Measurements from ENCODE around the gene CCIN.
"Not testable (repeated sequence)": the region's sequence is repeated elsewhere in the genome, so short reads cannot be mapped to it uniquely, and the experiment has no call there.

Gene CCIN

DNA sequence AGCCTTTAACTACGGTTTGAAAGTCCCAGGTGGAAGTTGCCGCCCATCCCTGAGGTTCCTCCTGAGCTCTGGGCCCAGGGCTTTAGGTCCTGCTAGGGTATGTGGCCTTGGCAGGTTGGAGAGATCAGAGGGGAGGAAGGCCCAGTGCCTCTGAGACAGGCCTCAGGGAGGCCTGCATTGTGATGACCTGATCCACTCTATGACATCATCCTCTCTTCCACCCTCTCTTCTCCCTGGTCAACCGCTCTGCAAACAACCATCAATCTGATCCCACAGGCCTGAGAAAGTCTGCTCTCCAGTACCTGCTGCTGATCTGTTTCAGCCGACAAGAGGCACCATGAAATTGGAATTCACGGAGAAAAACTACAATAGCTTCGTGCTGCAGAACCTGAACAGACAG, at the start of gene CCIN:
CCIN (plus strand) TSS at position 223 of the 400 bp plus-strand sequence; CDS start at position 338, 115 bp downstream.
- no peak for DNase-seq (ENCODE audit: low read depth in 2 of 2)

DNA sequence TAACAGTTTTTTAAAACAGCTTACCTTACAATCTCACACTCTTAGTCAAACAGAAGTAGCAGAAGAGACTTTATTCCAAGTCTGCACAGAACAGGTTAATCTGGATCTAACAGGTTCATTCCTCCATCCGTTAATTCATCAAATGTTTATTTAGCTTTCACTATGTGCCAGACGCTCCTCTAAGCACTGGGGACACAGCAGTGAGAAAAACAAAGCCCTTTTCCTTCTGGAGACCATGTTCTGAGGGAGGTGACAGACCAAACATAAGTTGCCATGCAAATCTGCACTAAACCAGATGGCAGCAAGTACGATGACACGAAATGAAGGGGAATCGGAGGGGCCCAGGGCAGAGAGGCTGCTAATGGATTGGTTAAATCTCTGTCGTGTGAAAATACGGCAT, 49.7 kb upstream of the CCIN start:
- DNase-seq (ENCODE audit: low read depth in 2 of 2), result no peak

DNA sequence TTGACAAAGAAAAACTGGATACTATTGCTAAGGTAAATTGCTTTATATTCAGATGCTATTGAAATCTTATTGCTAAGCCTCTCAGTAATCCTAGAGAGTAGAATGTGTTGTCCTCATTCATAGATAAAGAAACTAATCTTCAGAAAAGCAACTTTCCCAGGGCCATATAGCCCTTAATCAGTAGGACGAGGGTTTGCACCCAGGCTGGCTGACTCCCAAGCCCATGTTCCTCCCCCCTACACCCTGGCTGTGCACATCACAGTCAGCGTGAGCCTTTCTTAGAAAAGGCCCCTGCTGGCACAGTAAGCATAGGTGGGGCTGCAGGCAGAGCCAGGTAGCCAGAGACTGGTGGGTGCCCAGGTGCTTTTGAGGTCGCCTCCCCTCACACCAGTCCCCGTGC, 48.5 kb upstream of the CCIN start:
- DNase-seq (ENCODE audit: low read depth in 2 of 2), result no peak

DNA sequence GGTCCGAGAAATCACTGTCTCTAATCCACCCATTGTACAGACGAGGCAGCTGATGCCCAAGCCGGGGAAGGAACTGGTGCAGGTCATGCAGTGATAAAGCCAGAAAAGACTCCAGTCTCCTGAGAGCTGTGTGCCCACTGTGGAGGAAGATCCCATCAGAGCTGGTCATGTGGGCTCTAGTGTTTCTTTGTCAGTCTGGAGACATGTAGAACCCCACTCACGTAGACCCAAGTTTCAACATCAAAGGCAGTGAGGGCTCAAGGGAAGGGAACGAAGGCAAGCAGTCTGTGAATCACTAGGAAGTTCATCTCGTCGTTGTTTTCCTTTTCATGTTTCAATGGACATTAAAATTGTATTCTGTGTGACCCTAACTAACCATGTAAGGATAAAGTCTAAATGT, 47.2 kb upstream of the CCIN start:
- DNase-seq (ENCODE audit: low read depth in 2 of 2), result no peak

DNA sequence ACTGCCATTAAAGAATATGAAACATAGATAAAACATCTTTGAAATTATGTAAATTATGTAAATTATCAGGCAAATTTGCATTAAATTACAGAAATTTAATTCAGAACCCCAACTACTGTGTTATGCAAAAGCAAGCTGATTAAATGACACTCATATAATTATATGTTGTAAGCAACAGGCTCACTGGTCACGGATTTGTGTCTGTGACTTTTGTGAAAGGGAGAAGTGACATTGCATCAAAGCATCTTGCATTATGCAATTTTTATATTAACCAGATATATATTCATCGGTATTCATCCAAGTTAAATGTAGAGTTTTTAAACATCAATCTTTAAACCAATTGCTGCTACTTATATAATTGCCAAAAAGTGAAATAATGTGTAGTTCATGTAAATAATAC, 45.7 kb upstream of the CCIN start:
- no peak for DNase-seq (ENCODE audit: low read depth in 2 of 2)

DNA sequence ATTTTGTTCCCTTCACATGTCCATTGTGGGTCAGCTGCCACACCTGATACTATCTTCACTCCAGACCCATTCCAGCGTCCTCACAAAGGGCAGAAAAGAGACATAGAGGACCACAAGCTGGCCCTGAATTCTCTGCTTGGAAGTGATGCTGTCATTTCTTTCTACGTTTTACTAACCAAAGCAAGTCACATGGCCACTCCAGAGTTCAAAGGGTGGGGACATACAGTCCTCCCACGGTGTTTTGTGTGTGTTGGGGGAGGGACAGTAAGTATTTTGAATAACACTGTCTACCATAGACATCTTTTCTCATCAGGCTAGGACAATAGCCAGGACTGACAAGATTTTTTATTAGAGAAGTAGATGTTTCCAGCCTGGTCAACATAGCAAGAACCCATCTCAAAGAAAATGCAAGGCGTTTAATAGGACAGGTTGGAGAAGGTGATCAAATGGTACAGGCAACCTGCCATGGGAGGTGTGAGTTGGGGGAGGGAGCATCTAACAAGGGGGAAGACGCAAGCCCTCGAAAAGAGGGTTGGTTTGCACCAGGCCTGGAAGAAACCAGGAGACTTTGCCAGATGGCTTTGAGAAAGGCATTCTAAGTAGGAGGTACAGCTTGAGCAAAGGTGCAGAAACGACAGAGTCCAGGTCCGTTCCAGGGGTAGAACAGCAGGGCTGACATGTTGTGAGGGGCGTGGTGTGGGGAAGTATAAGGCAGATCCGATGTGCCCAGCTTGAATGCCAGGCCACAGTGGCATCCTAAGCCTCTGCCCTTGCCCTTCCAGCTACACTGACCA, 43.9 kb upstream of the CCIN start:
- DNase-seq (ENCODE audit: low read depth in 2 of 2), result no peak

DNA sequence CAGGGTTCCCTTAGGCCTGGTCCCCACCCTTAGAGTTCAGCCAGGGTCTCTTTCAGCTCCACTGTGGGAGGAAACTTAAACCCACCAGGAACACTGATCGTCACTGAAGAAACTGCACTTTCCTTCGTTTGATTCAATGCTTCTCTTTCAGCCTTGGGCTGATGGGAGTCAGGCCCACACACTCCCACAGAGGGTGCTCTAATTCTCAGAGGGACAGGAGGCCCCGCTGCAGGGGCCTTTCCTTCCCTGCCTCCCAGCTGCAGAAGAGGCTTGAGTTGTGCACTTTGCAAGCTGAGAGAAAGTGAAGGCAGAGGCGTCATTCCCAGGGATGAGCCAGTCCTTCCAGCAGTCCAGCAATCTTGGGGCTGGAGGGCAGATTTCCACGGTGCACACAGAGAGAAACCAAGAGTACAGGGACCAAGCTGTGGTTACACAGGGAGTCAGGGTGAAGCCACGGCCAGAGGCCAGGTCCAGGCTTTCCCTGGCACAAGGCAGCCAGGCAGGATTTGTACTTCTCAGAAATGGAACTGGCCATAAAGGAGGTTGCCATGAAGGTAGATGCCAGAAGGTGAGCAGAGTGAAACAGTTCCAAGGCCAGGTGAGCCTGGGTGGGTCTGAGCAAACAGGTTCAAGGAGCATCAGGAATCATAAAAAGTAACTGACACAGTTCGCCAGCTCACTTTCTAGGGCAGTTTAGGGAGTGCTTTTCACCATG, 43.0 kb upstream of the CCIN start:
- DNase-seq (ENCODE audit: low read depth in 2 of 2), result no peak

DNA sequence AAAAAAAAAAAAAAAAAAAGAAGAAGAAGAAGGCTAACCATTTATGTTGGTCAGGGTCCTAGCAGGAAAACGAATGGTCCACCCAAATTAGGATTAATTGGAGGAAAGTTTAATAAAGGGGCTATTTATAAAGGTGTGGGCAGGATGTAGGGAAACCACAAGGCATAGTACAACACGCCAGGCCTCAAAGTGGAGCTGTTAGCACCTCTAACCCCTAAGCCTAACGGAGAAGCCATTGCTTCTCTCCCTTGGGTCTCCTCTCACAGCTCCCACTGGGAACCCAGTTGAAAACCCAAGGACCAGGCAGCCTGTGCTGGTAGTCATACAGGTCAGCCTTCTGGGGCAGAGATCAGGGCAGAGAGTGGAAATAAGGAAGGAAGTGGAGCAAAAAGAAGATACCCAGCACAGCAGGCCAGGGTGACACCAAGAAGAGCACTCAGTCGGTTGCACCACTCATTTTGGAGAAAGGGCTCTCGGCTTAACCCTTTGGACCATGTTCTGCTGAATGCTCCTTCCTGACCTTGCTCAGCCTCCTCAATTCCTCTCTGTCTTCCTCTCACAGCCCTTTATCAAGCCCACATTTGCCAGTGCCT, 41.4 kb upstream of the CCIN start:
- no peak for DNase-seq (ENCODE audit: low read depth in 2 of 2)

DNA sequence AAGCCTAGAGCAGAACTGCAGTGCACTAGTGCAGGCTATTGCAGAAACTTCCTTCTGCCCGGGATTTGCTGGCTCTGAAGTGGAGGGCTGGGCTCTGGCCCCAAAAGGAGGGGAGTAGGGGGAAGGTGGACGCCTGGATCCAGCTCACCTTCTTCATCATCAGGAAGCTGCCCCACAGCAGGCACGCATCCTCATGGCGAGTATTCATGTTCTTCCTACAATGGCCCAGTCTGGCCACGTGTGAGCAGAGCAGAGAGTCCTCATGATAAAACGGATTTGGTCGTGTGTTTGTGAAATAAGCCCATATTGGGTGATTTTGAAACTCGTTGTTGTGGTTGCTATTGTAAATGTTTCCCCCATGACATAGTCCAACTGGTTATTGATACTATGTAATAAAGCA, 40.8 kb upstream of the CCIN start:
- no peak for DNase-seq (ENCODE audit: low read depth in 2 of 2)

DNA sequence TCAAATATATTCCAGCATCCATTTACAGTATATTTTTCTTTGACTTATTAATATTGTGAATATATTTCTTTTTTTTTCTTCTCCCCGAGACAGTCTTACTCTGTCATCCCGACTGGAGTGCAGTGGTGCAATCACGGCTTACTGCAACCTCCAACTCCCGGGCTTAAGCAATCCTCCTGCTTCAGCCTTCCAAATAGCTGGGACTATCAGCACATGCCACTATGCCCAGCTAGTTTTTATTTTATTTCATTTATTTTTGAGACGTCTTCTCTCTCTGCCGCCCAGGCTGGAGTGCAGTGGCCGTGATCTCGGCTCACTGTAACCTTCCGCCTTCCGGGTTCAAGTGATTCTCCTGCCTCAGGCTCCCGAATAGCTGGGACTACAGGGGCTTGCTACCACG, 40.0 kb upstream of the CCIN start:
- no peak for DNase-seq (ENCODE audit: low read depth in 2 of 2)

DNA sequence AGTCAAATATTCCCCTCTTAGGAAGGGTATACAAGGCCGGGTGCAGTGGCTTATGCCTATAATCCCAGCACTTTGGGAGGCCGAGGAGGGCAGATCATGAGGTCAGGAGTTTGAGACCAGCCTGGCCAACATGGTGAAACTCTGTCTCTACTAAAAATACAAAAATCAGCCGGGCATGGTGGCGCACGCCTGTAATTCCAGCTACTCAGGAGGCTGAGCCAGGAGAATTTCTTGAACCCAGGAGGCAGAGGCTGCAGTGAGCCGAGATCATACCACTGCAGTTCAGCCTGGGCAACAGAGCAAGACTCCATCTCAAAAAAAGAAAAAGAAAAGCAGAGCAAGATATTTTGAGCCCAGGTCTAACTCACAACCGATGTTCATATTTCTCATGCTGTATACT, 37.5 kb upstream of the CCIN start:
- not testable (repeated sequence) for DNase-seq (ENCODE audit: low read depth in 2 of 2)

DNA sequence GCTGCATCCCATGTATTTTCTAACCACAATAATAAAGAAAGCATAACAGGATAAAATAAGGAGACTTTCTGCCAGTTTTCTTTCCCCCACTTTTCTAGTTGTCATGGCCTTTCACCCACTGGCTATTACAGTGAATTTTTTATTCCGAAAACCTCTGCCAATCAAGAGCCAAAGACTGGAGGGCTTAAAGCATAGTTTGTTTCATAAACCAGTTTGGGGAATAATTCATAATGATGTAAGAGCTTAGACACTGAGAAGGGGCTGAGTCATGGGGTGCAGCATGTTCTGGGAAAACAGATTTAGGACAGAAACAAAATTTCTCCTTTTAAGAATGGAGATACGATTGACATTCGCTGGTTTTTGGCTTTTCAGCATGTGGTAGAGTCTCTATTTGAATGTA, 37.1 kb upstream of the CCIN start:
- DNase-seq (ENCODE audit: low read depth in 2 of 2), result no peak

DNA sequence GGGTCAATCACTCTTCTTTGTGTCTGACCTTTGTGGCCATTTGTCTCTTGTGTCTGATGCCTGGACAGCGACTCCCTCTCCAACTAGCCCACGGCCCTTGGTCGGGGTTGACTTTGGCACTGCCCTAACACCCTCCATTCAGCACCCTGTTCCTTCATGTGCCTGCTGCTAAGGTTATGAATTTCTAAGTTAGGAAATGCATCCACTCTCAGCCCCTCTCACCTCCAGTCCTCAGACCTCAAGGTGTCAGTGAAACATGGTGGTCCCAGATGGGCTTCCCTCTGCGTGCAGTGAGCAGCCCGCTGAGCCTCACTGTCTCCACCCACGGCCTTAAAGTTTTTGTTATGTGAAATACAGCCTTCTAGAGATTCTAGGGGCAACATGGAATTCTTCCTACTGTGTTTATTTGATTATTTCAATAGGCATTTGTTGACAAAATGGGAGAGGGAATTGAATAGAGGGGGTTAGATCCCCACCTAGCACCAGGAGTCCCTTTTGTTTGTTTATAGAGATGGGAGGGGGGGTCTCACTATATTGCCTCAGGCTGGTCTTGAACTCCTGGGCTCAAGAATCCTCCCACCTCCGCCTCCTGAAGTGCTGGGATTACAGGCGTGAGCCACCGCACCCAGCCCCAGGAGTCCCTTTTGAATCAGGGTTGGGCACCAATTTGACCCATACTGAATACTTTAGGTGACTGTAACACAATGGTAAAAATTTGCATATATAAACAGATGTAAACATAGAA, 34.3 kb upstream of the CCIN start:
- no peak for DNase-seq (ENCODE audit: low read depth in 2 of 2)

DNA sequence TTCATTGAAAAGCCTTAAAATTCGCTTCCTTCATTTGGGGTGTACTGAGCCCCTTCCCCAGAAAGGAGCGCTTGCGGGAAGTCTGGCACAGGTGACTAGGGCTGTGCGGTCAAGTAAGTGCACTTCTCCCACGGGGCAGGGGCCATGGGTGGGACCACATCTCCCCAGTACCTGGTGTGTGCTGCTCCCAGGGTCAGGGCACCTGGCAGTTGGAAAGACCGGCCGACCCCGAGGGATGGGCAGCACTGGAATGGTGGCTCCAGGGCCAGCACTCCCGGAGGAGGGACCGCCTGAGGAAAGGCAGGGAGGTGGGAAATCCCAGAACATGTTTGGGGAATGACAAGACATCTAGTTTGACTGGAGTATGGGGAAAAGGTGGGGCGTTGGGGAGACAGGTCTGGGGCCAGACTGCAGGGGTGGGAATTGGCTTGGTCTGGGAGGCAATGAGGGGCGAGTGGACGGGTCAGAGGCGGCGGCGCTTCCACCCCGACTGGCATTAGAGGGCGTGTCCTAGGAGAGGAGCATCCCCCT, 33.4 kb upstream of the CCIN start:
- DNase-seq (ENCODE audit: low read depth in 2 of 2), result no peak

DNA sequence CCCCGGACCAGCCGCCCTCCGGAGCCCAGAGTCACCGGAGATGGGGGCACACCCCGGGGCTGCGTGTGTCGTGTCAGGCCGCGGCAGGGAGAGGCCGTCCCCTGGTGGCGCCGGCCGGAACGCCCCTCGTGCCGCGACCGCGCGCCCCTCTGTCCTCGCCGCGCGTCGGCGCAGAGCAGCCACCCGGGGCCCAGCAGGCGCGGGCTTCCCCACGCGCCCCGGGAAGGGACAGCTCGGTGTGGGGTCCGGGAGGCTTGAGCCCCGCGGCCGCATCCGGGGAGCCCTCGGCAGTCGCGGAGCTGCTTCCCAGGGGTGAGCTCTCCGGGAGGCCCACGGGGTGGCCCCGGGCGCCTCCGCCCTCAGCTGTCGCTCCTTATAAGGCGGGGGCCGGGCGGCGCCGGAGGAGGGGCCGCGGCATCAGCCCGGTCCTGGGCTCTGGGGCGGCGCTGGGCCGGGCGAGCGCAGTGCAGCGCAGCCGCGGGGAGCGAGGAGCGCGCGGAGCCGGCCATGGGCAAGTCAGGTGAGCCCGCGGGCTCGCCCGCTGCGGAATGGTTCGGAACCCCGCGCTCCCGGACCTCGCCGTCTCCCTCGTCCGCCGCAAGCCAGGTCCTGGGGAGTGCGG, 32.8 kb upstream of the CCIN start, which contains the start of gene GLIPR2:
GLIPR2 (plus strand) TSS at position 462 of the 622 bp plus-strand sequence; CDS start at position 508, 46 bp downstream.
- peak; percentile 69 to 76 for DNase-seq (ENCODE audit: low read depth in 2 of 2)

DNA sequence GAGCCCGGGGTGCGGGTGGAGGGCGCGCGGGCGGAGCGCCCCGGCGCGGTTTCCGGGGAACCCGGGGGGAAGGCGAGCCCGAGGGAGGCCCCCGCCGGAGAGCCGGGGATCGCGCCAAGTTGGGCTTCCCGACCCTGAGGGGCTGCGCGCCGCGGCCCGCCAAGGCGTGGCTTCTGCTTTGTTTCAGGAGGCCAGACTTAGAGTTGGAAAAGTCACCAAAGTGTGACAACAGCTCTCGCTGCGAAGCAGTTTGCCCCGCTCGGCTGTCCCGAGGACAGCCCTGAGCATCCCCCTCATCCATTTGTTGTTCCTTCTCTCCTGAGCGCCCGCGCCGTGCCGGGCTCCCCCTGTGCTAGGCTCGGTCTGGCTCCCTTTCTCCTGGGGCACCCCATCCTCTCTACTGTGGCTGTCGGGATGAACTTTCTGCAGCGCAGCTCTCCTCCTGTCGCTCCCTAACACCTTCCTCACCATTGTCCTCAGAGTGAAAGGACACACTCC, 32.2 kb upstream of the CCIN start:
- no peak for DNase-seq (ENCODE audit: low read depth in 2 of 2)

DNA sequence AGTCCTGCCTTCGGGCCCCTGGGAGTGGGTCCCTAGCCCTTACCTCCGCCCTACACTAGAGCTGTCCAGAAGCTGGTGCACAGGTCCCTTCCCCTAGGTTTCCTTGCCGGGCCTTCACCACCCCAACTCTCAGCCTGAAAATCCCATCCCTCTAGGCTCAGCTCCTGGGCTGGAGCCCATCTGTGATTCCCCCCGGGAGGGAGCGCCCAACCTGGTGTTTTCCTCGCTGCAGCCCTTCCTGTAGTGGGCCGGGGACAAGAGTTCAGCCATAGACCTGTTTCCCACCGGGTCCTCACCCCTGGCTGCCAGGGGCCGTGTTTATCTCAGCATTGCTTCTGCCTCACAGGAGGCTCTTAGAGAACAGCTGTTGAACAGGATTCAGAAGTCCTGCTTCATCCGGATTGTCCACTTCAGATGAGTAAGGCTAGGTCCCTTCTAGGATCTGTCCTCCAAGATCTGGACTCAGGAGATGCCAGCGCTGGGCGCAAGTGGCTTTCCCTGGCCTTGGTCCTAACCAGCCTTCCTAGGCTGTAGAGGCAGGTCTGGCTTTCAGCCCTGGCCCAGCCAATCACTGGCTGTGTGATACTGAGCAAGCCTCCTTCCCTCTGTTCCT, 31.7 kb upstream of the CCIN start:
- no peak for DNase-seq (ENCODE audit: low read depth in 2 of 2)

DNA sequence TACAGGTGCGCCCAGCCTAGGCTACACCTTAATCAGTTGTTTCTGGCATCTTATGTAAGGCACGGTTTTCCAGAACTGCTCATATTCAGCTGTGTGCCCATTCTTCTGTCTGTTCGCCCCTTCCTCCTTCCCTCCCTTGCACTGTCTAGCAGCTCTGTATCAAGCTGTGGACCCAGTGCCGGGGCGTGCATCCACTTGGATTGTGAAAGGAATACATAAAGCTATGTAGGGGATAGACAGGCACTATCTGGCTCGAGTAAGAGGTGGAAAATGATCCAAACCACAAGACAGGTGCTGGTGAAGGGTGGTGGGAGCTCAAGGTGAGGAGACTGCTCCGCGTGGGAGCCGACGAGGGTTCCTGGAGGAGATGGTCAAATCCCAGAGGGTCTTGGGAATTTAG, 30.7 kb upstream of the CCIN start:
- DNase-seq (ENCODE audit: low read depth in 2 of 2), result no peak

DNA sequence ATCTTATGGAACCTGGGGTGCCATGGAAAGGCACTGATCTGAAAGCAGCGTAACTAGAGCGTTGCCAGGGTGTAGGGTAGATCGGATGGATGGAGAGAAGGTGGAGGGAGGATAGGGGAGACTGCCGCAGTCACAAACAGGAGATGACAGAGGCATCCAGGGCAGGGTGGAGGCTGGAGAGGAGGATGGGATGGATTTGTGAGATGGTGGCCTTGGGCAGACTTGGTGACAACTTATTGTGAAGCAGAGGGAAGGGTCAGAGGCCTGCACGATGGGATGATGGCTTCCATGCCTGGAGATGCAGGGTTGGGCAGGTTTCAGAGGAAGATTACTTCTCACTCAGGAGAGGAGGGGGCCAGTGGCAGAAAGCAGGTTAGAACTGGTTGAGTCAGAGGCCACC, 30.3 kb upstream of the CCIN start:
- no peak for DNase-seq (ENCODE audit: low read depth in 2 of 2)
